GM19372 (cell line): ENCODE results near the gene ZNF135.

Experiments
- ATAC-seq: cut with Tn5 transposase; IDR thresholded peaks from one replicate; pipeline ENCODE4 v1.9.1; 2021; ENCODE audit warnings: mild to moderate bottlenecking, low read depth, moderate library complexity; ENCODE audit not compliant: unreplicated experiment

The ZNF135 gene

DNA sequence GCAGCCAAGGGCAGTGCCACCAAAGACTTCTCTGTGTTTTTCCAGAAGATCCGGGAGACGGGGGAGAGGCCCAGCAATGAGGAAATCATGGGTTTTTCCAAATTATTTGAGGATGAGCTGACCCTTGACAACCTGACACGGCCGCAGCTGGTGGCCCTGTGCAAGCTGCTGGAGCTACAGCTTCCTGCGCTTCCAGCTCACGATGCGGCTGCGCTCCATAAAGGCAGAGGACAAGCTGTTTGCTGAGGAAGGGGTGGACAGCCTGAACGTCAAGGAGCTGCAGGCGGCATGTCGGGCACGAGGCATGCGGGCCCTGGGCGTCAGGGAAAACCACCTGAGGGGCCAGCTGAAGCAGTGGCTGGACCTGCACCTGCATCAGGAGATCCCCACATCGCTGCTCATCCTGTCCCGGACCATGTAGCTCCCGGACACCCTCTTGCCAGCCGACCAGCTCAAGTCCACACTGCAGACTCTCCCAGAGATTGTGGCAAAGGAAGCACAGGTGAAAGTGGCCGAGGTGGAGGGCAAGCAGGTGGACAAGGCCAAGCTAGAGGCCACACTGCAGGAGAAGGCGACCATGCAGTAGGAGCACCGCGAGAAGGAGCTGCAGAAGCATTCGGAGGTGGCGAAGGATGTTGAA lies 13.6 kb upstream of the ZNF135 start:
- no peak for ATAC-seq

DNA sequence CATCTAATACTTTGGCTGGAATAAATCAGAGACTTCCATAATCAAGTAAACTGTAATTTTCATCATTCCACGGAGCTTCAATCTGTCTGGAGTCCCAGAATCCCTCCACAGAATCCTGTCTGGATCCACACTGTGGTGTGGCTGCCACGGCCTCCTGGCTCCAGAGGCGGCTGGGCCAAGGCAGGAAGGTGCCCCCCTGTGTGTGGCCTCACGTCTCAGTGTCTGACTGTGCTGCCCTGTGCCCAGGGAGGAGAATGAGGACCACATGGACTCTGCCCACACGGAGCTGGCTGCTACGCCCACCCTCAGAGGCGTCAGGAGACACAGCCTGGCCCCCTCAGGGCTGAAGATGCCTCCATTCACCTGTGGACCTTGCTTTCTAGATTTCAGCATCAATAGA lies 12.2 kb upstream of the ZNF135 start:
- no peak for ATAC-seq

DNA sequence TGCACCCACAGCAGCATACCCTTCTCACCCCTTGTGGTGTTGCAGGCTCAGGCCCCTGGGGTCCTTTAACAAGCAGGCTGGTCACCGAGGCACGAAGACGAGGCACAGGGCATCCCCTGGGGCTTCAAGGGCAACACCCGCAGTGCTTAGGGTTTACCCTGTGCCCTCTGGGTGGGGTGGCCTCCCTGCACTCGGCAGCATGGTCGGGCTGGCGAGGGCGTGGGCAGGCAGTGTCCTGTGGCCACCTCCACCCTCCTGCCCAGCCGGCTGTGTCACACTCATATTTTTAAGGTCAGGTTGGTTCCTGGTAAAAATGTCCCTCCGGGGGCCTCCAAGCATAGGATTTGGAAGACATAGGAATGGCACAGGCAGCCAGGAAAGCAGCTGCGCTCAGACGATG lies 11.4 kb upstream of the ZNF135 start:
- ATAC-seq = no peak

DNA sequence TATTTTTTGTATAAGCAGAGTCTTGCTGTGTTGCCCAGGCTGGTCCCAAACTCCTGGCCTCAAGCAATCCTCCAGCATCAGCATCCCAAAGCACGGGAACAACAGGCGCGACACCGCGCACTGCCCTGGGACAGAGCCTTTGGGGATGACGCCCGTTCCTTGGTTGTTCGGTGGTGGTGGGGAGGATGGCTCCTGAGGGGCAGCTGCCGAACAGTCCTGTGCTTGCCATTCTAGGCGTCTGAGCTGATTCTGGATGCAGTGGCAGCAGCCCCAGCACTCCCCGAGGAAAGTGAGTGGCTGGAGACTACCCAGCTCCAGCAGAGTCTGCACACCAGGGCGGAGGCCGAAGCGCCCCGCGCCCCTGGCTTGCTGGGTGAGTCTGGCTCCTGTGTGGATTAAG lies 6.8 kb upstream of the ZNF135 start:
- no peak for ATAC-seq

DNA sequence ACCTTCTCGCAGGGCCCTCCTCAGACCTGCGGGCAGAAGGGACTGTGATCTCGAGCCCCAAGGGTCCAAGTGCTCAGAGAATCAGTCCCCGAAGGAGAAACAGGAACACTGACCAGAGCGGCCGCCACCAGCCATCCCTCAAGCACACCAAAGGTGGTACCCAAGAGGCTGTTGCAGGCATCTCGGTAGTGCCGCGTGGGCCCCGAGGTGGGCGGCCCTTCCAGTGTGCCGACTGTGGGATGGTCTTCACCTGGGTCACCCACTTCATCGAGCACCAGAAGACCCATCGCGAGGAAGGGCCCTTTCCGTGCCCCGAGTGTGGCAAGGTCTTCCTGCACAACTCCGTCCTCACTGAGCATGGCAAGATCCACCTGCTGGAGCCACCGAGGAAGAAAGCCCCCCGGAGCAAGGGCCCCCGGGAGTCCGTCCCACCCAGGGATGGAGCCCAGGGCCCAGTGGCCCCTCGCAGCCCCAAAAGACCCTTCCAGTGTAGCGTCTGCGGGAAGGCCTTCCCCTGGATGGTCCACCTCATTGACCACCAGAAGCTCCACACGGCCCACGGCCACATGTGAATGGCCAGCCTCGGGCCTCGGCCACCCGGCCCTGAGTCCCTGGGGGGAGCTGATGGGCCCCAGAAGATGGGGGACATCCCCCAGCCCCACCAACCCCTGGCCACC lies 5.5 kb upstream of the ZNF135 start:
- no peak for ATAC-seq

DNA sequence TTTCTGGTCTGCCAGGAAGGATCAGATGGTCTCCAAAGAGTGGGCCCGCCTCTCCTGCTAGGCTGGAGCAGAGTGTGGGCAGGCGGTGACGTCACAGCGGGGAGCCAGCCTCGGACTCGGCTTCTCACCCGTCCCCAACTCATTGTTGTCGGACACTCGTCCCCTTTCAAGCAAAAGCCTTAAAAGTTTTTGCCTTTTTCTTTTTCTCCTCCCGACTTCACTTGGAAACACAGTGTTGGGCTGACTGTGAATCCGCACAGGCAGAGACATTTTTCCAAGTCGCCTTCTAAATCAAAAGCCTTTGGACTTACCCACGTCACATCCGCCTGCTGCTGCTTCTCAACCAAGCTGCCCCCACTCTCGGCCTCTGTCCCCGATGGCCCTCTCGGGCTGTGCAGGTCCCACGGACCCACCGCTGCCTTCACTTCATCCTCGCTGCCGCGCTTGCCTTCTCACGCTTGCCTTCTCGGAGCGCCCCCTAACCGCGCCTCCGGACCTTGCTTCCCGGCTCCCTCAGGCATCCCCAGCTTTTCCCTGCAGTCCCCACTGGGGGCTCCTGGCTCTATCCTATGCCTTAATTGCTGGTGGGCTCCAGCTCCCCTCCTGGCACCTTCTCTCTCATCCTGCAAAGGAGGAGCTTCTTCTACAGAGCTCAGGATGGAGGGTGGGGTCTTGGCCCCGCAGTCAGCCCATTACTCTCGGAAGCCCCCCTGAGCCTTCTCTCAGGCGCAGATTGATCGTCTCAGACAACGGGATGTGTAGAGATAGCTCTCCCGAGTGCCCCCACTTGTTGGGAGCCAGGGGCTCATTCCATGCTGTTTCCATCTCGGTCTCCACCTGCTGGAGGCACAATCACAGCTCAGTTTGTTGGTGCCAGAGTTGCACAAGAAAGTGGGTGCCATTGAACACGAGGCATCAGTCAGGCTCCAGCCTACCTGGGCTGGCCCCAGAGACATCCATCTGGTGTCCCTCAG lies 3.9 kb upstream of the ZNF135 start:
- no peak for ATAC-seq

DNA sequence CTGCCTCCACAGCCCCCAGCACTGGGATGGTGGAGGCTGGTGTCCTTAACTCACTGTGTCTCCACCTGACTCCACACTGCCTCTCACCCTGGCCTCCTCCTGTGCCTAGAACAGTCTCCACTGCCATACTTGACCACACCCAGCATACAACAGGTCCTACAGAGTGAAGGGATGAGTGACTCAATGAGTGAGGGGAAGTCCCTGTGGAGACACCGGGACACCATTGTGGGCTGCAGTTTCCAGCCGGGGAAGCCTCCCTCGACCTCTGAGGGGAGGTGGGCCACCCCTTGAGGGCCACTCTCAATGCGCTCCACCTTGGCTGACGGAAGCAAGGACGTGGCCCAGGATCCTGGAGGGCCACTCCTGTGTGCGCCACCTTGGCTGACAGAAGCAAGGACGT lies 2.8 kb upstream of the ZNF135 start:
- ATAC-seq = no peak

DNA sequence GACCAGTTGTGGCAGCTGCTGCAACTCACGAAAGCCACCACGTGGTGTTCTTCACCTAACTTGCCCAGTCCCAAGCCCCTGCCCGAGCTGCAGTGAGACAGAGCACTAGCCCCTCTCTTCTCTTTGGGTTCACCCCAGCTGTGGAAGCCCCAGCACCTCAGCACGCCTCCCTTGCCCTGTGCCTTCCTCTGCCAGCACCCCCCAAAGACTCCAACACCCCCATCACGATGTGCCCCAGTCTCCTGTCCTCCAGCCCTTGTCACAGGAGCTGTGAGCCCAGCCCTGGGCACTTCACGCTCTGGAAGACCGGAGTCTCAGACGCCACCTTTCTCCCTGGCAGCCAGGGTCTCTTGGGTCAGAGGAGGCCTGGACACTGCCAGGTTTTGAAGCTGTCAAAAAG lies 2.2 kb upstream of the ZNF135 start:
- ATAC-seq = no peak

DNA sequence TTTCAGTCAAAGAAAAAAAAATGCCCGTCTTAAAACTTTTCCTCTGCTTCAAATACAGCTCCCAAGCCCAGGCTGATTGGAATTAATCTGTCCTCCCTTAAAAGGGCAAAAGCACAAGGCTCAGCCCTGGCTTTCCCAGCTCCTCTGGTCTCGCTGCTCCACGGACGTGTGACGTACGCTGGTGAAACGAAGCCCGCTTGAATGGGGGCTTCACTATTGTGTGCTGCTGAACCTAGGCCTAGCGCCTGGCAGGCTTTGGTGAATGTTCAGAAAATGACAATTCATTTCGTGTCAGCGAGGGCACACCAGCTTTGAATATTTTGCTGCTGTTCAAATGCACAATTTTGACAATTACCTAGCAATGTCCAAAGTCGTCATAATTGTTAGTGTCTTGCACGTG lies 615 bp upstream of the ZNF135 start:
- ATAC-seq = no peak

DNA sequence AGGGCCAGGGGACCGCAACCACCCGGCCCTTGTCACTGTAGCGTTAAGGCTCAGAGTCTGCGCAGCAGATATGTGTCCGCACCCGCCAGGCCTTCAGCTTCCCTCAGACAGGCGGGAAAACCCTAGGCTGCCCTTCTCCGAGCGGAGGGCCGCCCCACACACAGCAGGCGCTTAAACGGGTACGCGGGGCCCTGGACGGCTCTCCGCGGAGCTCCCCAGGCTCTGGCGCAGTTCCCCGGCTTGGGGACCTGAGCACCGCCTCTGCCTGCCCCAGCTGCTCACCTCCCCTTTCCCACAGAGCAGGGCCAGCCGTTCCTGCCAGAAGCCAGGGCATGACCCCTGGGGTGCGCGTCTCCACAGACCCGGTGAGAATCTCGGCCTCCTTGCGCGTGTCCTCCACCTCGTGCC lies 593 bp downstream of the ZNF135 start:
- no peak for ATAC-seq

DNA sequence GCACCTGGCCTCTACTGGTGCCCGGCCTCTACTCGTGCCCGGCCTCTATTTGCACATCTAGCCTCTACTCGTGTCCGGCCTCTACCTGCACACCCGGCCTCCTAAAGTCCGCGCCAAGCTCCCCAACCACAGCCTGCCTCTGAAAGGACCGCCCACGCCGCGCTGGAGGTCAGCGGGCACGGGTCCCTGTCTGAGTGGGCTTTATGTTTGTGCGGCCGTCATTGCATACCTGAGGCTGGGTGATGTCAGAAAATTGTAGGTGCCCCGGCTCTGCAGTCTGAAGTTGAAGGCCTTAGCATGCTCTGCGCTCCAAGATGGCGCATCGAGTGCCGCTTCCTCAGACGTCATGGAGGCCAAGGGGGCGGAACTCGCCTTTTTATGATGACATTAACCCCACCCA lies 1.1 kb downstream of the ZNF135 start:
- no peak for ATAC-seq

DNA sequence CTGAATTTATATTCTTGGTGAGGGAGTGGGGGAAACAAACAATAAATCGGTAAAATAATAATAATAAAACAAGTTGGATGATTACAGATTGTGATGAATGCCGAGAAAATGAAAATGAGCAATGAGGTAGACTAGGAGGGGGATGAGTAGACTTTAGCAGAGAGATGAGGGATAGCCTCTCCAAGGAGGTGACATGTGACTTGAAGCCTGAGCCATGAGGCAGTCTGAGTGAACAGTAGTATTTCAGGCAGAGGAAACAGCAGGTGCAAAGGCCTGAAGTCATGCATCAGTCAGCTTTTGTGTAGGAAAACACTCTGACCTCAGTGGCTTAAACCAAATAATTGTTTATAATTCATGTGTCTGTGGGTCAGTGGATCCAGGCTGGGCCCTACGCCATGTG lies 4.6 kb downstream of the ZNF135 start:
- ATAC-seq = no peak

DNA sequence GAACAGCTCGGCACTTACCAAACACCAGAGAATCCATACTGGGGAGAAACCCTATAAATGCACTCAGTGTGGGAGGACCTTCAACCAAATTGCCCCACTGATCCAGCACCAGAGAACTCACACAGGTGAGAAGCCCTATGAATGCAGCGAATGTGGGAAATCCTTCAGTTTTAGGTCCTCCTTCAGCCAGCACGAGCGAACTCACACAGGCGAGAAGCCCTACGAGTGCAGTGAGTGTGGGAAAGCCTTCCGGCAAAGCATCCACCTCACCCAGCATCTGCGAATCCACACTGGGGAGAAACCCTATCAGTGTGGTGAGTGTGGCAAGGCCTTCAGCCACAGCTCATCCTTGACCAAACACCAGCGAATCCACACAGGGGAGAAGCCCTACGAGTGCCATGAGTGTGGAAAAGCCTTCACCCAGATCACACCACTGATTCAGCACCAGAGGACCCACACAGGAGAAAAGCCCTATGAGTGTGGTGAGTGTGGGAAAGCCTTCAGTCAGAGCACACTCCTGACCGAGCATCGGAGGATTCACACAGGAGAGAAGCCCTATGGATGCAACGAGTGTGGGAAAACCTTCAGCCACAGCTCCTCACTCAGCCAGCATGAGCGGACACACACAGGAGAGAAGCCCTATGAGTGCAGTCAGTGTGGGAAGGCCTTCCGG lies 8.3 kb downstream of the ZNF135 start:
- ATAC-seq = no peak

DNA sequence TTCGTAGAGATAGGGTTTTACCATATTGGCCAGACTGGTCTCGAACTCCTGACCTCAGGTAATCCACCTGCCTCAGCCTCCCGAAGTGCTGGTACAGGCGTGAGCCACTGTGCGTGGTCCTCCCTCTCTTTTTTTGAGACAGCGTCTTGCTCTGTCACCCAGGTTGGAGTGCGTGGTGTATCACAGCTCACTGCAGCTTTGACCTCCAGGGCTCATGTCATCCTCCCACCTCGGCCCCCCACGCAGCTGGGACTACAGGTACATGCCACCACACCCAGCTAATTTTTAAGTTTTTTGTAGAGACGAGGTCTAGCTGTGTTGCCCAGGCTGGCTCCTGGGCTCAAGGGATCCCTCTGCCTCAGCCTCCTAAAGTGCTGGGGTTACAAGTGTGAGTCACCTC lies 20.7 kb downstream of the ZNF135 start:
- ATAC-seq = no peak

DNA sequence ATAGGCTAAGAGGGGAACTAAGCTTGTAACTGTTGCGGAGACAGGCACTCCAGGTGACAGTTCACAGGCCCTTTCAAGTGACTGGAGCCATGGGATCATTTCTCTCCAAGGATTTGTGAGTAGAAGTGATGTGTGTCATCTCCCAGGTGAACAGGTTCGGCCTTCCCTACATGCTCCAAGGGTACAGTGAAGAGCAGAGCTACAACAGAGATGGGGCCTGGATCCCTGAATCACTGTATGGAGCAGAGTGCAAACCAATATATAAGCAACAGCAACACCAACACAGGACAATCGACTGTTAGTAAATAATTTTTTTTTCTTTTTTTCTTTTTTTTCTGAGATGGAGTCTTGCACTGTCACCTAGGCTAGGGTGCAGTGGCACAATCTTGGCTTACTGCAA lies 23.9 kb downstream of the ZNF135 start:
- no peak for ATAC-seq

DNA sequence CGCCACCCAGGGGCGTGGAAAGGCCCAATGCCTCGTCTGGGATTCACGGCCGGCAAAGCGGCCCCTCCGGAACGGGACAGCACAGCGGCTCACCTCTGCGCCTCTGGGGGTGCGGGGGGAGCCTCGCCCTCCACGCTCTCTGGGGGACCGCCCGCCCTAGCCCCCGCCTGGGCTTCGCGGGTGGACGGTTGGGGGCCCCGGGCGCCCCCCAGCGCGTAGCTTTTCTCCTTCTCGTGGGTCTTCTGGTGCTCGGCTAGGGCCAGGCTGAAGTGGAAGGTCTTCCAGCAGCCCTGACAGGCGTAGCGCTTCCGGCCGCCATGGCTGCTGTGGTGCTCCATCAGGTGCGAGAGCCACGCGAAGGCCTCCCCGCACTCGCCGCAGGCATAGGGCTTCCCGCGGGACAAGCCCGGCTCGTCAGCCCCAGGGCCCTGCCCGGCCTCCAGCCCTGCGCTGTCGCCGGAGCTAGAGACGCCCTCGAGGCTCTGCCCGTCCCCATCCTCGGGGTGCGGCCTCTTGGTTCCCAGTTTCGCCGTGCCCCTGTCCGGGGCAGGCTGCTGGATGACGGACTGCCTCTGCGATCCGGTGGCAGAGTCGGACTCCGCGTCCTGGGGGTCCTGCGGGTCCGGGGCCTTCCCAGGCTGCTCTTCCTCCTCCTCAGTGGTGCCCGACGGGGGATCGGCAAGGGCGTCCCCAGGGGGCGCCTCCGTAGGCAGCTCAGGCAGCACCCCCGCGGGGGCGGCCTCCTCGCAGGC lies 25.7 kb downstream of the ZNF135 start:
- ATAC-seq = no peak

DNA sequence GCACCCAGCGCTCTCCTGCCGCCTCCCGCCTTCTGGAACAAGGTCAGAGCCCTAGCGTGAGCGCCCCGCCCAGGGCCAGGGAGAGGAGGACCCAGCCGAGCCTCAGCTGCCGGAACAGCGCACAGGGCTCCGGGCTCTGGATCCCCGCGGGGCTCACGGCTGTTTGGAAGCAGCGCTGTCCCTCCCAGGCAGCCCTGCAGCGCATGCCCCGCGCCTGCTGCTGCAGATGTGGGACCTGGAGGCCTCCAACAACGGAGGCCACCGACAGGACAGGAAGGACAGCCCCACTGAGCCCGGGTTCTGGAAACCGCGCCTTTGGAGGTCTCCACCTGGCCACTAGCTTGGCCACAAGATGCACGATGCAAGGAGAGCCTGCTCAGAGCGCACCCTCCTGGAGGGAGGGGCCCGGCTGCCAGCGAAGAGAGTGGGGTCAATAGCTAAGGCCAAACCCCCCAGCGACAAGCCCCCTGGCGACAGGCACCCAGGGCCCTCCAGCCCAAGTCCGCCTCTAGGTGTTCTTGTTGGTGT lies 26.3 kb downstream of the ZNF135 start:
- ATAC-seq = no peak

DNA sequence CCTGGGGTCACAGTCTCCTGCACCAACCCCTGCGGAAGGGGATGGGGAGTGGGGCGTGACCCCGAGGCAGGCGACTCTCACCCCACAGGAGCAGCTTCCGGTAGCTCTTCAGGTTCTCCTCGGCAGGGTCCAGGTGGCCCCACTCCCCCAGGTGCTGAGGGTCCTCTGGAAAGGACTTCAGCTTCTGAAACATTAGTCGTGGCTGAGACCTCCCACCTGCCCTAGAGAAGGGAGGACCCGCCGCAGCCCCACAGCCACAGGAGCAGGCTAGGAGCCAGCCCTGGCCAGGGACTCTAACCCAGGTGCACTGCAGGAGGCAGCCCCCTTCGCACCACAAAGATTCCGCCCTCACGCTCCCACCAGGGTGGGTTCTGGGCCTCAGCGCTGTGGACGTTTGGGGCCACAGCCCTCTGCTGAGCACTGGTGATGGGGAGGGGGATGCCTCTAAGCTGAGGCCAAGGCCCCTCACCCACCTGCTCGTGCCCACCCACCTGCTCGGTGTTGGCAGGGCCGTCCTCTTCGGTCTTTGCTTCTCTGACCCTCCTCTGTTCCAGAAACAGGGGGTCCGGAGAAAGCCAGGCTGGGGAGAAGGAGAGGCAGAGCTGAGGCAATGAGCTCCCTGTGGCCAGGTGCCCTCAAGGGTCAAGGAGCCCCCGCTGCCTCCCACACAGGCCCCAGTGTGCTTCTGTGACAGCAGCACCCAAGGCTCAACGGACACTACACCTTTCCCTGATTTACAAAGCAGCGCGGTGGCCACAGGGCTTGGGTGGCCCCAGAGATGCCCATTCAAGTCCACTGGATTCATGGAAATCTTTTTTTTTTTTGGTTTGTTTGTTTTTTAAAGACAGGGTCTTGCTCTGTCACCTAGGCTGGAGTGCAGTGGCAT lies 28.0 kb downstream of the ZNF135 start:
- ATAC-seq = no peak

DNA sequence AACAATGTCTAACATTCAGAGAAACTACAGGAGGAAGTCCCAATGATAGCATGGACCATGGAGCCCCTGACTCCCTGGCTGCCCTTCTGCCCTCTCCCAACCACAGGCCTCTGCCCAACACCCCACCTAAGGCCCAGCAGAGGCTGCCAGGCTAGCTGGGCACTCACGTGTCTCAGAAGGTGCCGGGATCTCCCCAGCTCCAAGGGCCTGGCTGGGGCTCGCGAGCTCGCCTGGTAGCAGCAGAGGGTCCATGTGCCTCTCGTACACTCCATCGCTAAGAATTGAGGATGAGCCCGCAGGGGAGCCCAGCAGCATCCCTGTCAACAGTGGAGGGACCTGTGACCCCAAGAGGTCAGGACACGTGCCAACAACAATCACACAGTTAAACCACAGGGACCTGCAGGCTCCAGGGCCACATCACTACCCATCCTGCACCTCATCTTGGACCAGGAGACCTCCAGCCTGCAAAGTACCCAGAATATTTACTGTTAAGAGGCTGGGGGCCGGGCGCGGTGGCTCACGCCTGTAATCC lies 29.5 kb downstream of the ZNF135 start:
- no peak for ATAC-seq
